PFSK-1 (cell line): ENCODE measurements around the gene TRPC6.

Experiments
- POLR2AphosphoS5 ChIP-seq: IDR thresholded peaks from 2 replicates; pipeline ENCODE4 v1.6.1; 2012; ENCODE audit warnings: low read depth, mild to moderate bottlenecking, control low read depth, low read length, moderate library complexity
- REST ChIP-seq, 2 experiments: IDR thresholded peaks; 2 replicates each; pipeline versions ENCODE4 v1.6.1 to v1.8.0; 2011 to 2012; ENCODE audit warnings: low read depth in 2 of 2, low read length in 2 of 2, control low read depth in 1 of 2, inconsistent platforms in 1 of 2, mild to moderate bottlenecking in 1 of 2, moderate library complexity in 1 of 2; ENCODE audit not compliant: insufficient read depth in 1 of 2
- SIN3A ChIP-seq: IDR thresholded peaks from 2 replicates; pipeline ENCODE4 v1.6.1; 2012; ENCODE audit warnings: mild to moderate bottlenecking, low read length, moderate library complexity, borderline replicate concordance; ENCODE audit not compliant: insufficient read depth

DNA sequence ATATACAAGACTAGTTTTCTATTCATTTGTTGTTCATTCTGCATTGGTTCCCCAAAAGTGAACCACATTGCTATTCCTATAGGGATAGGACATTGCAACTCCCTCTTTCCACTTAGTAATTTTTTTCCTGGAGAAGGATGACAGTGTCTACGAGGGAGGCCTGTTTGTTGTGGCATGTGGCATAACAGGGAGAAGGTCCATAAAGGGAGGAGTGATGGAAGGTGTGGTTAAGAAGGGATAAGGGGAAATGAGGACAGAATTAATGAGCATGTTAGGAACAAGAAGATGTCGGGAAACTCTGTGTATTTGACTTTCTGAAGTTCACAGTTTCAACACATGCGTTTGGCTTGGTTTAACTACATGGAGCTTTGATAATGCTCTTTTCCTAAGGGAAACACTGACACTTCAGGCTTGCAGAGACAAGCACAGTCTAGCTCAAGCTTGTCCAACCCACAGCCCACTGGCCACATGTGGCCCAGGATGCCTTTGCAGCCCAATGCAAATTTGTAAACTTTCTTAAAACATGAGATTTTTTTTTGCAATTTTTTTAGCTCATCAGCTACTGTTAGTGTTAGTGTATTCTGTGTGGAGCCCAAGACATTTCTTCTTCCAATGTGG, 149.7 kb downstream of the TRPC6 start:
- TF ChIP-seq POLR2AphosphoS5, result no peak
- TF ChIP-seq REST (IDR thresholded peaks at IDR 0.05; ENCODE audit: insufficient read depth in 1 of 2, low read depth in 2 of 2, low read length in 2 of 2), result no peak
- TF ChIP-seq SIN3A, result no peak
